ENCODE results near the gene RAB12. TPM values are rescaled to one million over a fixed set of nuclear protein-coding genes. Genes with fewer than 3 reads are reported as not detected.
A peak's percentile ranks its signal among the peaks of the same experiment; 100 is the strongest.
"Not testable (repeated sequence)": the region's sequence is repeated elsewhere in the genome, so short reads cannot be mapped to it uniquely, and the experiment has no call there.

RAB12 gene
- total RNA-seq, 1 donor from 2014 or later, result 113 TPM

GRCh38 chr18:8609659-8610458 is 622 bp downstream of the RAB12 start:
- ATAC-seq (no peak), DNase-seq (ENCODE audit: missing footprints) (no peak)
- intact Hi-C loops (cut with DNase I), result loop anchor here (5.0 kb wide), 1 partner anchor 48 kb away; no protein-coding TSS in a partner anchor

DNA sequence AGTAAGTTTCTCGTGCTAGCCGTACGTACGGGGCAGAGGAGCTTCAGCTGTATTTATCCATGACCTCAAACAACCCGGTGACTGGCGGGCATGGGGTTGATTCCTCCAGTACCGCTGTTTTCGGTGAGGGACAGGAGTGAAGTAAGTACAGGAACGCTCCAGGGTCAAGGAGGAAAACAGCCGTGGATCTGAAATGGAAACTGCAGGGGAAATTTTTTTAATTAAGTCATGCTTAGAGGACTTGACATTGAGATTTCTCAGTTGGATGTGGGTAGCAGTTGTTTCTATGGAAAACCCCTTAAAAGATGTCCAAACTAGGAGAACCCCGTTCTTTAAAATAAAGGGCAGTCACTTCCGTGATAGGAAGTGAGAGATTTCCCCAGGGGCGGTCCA is 1.2 kb downstream of the RAB12 start:
- intact Hi-C loops (cut with DNase I), result no loop called here
- DNase-seq (ENCODE audit: missing footprints) (no peak), ATAC-seq (no peak)

DNA sequence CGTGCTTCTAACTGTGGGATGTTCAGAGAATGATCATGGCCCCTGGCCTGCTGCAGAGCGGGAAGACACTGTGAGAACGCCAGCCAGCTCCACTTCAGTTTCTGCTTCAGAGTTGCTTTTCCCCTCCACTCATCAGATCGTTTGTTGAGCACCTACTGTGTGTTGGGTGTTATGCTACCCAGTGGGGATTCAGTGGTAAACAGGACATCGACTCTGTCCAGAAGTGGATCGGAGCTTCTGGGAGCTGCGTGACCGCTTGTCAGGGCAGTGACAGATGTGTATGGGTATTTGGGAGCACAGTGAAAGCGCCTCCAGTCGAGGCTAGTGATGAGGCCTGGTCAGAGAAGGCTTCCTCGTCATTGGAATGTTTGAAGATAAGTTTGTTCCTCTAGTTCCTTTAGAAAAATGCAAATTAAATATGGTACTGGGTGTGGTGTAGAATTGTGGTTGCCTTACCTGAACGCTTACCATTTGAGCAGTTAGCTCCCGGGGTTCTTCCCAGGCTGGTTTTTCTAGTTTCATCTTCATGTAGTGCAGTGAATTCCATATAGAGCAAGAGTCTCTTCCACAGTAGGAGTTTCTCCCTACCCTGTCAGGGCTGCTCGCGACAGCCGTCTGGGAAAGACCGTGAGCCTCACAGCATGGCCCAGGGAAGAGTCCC is 2.8 kb downstream of the RAB12 start:
- ATAC-seq, result no peak
- DNase-seq (ENCODE audit: missing footprints), result no peak
- intact Hi-C loops (cut with DNase I), result no loop called here

GRCh38 chr18:8614875-8615274 is 5.6 kb downstream of the RAB12 start:
- DNase-seq (ENCODE audit: missing footprints) (no peak), ATAC-seq (no peak)
- intact Hi-C loops (cut with DNase I), result no loop called here

- peak; percentile 80 for ATAC-seq
Observed at GRCh38 chr18:8615397-8616027, 6.3 kb downstream of the RAB12 start.

GRCh38 chr18:8616028-8616401 is 6.8 kb downstream of the RAB12 start:
- no peak for DNase-seq (ENCODE audit: missing footprints)
- ATAC-seq, result no peak
- intact Hi-C loops (cut with DNase I), result no loop called here

More at GRCh38 chr18:8615397-8616027, 6.3 kb downstream of the RAB12 start:
- intact Hi-C loops (cut with DNase I), result no loop called here
- no peak for DNase-seq (ENCODE audit: missing footprints)

GRCh38 chr18:8617907-8618306 is 8.7 kb downstream of the RAB12 start:
- ATAC-seq, result no peak
- intact Hi-C loops (cut with DNase I), result no loop called here
- no peak for DNase-seq (ENCODE audit: missing footprints)

GRCh38 chr18:8619041-8619440 is 9.8 kb downstream of the RAB12 start:
- ATAC-seq (no peak), DNase-seq (ENCODE audit: missing footprints) (no peak)
- intact Hi-C loops (cut with DNase I), result no loop called here

- ATAC-seq, result no peak
- intact Hi-C loops (cut with DNase I), result loop anchor here (10.0 kb wide), 1 partner anchor 85 kb away; the partner anchor contains the start of gene MTCL1
- DNase-seq (ENCODE audit: missing footprints), result no peak
Observed at GRCh38 chr18:8619835-8620577, 10.8 kb downstream of the RAB12 start.

GRCh38 chr18:8620845-8621244 is 11.6 kb downstream of the RAB12 start:
- intact Hi-C loops (cut with DNase I), result loop anchor here (10.0 kb wide), 1 partner anchor 84 kb away; the partner anchor contains the start of gene MTCL1
- DNase-seq (ENCODE audit: missing footprints), result no peak
- ATAC-seq, result no peak

- intact Hi-C loops (cut with DNase I), result loop anchor here (10.0 kb wide), 1 partner anchor 82 kb away; the partner anchor contains the start of gene MTCL1
- not testable (repeated sequence) for DNase-seq (ENCODE audit: missing footprints); ATAC-seq
Observed at GRCh38 chr18:8622625-8623024, 13.4 kb downstream of the RAB12 start.

GRCh38 chr18:8623549-8624106 is 14.4 kb downstream of the RAB12 start:
- intact Hi-C loops (cut with DNase I), result loop anchor here (10.0 kb wide), 1 partner anchor 81 kb away; the partner anchor contains the start of gene MTCL1
- ATAC-seq (peak; percentile 93), DNase-seq (ENCODE audit: missing footprints) (peak; percentile 65)

DNA sequence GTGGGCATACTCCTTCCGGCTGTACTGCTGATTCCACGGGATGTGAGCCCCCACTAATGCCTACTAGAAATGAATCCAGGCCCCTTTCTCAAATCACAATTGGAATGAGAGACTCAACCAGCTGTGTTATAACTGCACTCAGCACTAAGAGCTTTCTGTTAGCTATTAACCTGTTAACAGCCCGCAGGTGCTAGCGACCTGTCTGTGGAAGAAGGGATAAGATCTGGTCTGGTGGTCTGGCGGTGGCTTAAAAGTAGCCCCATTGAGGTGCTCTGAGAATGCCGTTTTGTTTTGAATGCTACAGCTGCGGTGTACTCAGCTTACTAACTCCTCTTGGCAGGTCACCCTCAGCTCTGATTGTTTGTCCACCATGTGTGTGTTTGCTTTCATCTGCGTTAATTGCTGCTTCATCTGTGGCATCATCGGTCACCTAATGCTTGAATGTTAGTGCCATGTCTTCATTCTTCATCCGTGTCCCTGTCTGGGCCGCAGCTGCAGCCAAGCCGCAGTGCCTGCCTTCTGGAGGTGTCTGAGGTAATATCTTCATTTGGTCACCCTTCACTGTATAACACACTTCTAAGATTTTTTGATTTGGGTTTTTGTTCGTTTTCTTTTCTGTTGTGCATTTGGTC is 16.3 kb downstream of the RAB12 start:
- DNase-seq (ENCODE audit: missing footprints) (no peak), ATAC-seq (no peak)
- intact Hi-C loops (cut with DNase I), result loop anchor here (5.0 to 10.0 kb wide), 2 partner anchors 63 to 79 kb away; partner anchors contain the start of gene MTCL1

DNA sequence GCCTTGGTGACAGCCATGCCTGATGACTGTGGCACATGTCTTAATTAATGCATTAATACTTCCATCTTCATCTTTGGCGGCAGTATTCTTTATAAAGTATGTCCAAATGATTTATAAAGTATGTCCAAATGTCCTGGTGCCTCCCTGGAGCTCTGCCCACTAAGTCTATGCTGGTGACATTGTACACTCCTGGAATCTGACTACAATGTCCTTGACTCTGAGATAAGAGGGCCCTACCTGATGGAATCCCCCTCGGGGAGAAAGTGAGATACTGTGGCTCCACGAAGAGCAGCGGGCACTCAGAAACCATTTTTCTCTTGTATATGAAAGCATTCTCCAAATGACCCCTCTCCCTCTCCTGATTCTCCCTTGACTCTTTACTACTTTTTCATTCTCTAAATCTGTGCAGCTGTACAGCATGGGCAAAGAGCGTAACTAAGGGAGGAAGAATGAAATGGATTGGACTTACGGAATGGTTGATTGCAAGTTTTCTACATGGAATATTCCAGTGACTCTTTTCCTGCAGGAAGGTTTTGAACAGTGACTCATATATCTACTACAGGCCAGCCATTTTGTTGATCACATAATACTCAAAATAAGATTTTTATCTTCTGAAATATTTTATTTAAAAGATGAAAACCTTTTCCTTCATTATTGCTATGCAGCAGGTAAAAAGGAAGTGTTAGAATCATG is 17.3 kb downstream of the RAB12 start:
- DNase-seq (ENCODE audit: missing footprints) (no peak), ATAC-seq (peak; percentile 53)
- intact Hi-C loops (cut with DNase I), result loop anchor here (5.0 to 10.0 kb wide), 2 partner anchors 64 to 78 kb away; partner anchors contain the start of gene MTCL1

- ATAC-seq, result peak; percentile 58
- intact Hi-C loops (cut with DNase I), result loop anchor here (5.0 to 10.0 kb wide), 2 partner anchors 65 to 78 kb away; partner anchors contain the start of gene MTCL1
- no peak for DNase-seq (ENCODE audit: missing footprints)
Observed at GRCh38 chr18:8627107-8627472, 17.9 kb downstream of the RAB12 start.

- ATAC-seq, result no peak
Observed at GRCh38 chr18:8627540-8627939, 18.3 kb downstream of the RAB12 start.

DNA sequence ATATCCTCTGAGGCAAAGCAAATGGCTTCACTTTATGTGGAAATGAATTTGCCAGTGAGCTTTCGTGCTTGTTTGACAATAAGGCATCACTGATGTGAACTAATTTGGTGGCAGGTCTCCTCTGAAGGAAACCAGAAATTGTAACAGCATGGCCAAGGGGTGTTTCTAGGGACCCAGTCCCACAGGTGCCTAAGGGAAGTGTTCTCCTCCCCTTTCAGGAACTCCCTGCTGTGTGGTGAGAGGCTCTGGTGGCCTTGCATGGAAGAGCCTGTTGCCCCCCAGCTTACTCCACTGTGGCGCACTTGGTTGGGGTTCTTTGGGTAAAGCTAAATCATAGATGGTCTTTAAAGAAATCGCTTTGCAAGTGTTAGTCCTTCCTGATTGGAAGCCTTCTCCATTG is 20.4 kb downstream of the RAB12 start:
- ATAC-seq (no peak), DNase-seq (ENCODE audit: missing footprints) (no peak)
- intact Hi-C loops (cut with DNase I), result loop anchor here (5.0 to 10.0 kb wide), 2 partner anchors 67 to 75 kb away; partner anchors contain the start of gene MTCL1

More at GRCh38 chr18:8627540-8627939, 18.3 kb downstream of the RAB12 start:
- DNase-seq (ENCODE audit: missing footprints), result no peak
- intact Hi-C loops (cut with DNase I), result loop anchor here (5.0 to 10.0 kb wide), 2 partner anchors 65 to 77 kb away; partner anchors contain the start of gene MTCL1
